HG03575 (cell line): Measurements from ENCODE around the gene NFIA.

ENCODE experiments used
- ATAC-seq: cut with Tn5 transposase; IDR thresholded peaks from one replicate; pipeline ENCODE4 v1.9.1; 2021; ENCODE audit not compliant: unreplicated experiment, insufficient number of reproducible peaks, low FRiP score; ENCODE audit errors: extremely low read depth

The NFIA gene

DNA sequence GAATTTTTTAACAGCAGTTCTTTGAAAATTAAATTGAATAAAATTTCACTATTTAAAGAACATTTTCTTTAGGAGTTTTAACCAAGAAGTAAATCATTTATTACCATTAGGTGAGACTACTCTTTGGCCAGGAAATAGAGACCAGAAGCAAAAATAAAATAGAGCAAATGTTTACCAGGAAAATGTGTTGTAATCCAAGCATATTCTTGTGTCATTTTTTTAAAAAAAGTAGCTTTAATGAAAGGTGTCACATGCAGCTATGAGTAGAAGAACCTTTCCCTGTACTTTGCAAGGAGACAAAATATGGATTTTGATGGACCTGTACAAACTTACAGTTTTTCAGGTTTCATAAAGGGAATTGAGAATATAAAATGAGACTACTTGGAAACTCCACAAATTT lies 140.8 kb downstream of the NFIA start:
- ATAC-seq, result no peak

- ATAC-seq, result no peak
Observed at GRCh38 chr1:61224609-61225008, 142.2 kb downstream of the NFIA start.

DNA sequence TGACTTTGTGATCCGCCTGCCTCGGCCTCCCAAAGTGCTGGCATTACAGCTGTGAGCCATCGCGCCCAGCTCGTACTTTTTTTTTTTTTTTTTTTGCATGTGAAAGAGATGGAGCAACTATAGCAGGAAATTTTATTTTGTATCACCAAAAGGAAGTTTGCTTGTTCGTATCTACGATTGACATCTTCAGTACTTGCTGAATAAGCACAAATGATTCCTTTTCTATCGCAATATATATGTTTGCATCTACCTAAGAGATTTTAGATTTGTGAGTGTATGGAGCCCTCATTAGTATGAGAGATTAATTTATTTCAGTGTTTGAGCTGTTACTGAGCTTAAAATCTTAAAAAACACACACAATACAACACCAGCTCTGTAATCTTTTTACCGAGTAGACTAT lies 143.1 kb downstream of the NFIA start:
- ATAC-seq, result no peak

DNA sequence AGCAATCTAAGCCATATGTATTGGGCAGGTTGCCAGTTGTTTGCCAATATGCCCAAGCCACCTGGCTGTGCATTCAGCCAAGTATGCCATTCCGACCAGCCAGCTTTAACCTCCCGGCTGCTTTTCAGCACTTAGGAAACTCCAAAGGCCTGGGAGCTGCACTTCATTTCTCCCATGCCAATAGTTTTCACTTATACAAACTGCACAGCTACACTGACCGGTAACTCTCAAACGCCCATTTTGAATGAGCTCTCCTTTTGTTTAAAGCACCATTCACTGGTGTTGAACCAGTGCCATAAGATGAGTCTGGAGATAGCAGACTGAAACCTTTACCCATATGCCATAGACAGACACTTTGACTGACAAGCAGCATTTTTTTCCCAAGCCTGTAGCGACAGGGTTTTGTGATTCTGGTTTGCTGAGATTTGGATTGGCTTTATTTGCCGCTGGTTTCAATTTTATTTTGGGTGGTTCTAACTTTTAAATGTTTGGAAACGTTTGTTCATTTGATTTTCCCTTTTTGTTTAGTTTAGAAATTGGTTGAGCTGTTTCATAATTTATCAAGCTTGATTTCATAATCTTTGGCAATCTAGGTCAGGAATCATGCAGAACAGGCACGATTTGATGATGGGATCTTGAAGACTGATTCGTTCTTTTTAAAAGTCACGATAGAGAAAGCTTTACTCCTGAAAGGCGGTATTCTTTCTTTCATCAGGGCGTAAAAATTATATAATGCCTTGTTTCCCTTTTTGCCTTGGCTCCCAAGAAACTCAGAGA lies 144.6 kb downstream of the NFIA start:
- ATAC-seq, result no peak

GRCh38 chr1:61227857-61228550 lies 145.6 kb downstream of the NFIA start:
- ATAC-seq, result no peak

GRCh38 chr1:61230523-61230922 lies 148.2 kb downstream of the NFIA start:
- no peak for ATAC-seq

DNA sequence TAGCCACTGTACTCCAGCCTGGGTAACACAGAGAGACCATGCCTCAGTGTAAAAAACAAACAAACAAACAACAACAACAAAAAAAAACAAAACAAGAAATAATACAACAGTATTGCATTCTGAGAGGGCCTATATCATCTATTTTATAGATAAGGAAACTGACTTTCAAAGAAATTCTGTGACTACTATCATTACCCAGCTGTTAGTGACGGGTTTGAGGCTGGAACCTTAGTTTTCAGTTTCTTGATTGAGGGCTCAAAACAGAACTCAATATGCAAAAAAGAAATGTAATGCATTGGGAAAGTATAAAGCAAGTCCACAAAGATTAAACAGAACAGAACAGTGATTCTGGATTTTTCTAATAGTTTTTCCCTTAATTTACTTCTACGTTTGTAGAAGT lies 149.4 kb downstream of the NFIA start:
- ATAC-seq, result no peak

DNA sequence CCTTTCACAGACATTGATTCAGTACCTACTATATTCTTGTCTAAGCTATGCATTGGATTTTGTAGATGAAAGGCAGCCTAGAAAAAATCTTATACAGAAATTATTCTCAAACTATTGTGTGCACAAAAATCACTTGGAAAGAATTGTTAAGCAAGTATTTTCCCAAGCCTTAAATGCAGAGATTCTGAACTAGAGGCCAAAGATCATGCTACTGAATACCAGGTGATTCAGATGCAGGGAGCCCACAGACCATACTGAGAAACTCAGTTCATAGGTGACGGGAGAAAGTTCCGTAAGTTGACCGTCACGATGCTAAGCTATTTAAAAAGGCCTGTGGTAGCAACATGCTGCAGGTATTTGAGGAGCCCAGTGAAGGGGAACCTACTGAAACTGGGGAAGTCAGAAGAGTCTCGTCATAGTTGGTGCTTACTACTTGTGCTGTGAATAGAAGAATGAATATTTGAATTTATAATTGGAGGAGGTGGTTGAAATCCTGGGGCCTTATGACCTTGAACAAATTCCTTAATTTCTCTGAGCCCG lies 150.8 kb downstream of the NFIA start:
- no peak for ATAC-seq

DNA sequence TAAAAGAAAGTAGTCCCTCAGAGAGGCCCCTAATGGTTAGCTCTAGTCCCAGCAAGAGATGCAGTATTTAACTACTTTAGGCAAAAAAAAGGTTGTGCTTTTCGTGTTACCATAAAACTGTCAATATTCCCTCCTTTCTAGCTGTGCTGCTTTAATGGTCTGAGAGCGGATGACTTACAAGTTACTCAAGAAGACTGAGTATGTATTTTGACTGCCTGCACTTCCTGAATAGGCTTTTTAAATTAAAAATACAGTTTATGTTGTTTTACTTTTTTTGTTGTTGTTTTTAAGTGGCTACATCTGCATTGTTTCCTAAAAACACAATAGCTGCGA lies 152.2 kb downstream of the NFIA start:
- no peak for ATAC-seq

DNA sequence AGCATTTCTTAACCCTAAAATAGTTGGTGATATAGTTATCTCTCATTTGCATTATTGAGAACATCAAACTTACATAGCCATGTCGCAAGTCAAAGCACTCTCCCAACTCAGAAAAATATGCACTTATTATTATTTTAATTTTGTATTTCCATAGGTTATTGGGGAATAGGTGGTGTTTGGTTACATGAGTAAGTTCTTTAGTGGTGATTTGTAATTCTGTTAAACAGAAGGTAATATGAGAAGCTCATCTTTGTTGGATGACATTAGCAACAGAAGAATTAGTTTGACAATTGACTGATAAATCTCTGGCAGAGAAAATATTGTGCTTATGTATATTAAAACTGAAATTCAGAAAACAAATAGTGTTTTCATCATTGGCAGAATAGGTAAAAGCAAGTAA lies 154.8 kb downstream of the NFIA start:
- ATAC-seq, result no peak

GRCh38 chr1:61237659-61238358 lies 155.4 kb downstream of the NFIA start:
- ATAC-seq, result no peak

DNA sequence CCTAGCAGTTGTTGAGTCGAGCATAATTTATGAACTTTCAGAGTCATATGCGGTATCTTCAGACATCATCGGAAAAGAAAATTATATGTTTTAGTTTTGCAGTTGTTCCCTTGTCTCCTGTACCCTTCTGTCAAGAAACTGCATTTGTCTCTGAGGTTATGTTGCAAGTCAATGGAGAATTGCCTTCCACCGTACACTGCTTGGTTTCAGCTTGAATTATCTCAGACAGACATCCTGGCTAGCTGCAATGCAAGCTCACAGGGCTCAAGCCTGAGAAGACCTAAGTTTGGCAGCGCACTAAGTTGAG lies 156.0 kb downstream of the NFIA start:
- no peak for ATAC-seq

DNA sequence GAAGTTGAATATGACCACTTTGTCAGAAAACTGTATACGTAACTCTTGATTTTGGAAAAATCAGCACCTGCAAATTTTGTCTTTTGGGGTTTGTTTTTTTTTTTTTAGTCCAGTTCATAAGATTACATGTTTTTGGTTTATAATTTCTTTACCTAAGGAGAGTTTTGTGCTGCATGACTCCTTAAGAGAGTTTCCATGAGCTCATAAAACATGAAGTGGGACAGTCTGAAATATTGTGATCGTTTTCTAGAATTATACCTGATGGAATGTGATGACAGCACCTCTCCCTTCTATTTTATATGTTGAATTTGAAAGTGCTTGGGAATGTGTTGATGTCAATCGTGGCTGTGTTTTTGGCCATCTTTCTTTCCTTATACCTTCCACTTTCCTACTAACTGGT lies 158.5 kb downstream of the NFIA start:
- no peak for ATAC-seq

- no peak for ATAC-seq
Observed at GRCh38 chr1:61241411-61241838, 159.1 kb downstream of the NFIA start.

DNA sequence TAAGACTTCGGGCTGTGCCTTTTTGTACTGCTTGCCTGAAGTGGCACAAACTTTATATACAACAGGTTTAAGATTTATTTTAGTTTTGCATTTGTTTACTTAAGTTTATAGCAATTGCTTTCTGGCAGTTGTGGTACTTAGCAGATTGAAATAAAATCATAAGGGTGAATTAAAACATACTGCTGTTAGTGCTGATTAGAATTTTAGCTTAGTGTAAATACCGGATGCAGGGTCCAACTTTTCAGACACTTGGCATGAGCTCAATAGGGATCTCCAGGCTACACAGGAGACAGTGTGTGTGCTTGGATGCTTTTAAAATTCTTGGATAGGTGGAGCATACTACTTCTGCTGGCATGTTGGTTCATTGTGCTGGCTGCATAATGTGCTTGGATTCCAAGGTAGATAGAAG lies 159.6 kb downstream of the NFIA start:
- no peak for ATAC-seq

DNA sequence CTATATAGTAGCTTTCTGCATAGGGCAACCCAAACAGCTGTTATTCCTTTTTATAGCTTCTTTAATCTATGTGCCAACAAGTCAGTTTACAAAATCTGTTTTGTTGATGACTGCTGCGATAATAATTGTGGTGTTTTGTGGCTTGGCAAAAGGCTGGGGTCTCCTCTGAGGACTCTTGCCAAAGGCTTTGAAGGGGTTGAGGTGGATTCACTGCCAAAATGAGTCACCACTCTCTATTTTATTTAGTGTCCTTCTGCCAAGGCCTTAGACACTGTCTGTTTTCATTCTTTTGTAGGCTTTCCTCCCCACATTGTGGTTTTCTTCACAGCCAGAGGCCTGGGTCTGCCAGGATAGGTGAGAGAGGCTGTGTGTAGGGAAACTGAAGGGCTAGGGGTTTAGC lies 161.8 kb downstream of the NFIA start:
- no peak for ATAC-seq

DNA sequence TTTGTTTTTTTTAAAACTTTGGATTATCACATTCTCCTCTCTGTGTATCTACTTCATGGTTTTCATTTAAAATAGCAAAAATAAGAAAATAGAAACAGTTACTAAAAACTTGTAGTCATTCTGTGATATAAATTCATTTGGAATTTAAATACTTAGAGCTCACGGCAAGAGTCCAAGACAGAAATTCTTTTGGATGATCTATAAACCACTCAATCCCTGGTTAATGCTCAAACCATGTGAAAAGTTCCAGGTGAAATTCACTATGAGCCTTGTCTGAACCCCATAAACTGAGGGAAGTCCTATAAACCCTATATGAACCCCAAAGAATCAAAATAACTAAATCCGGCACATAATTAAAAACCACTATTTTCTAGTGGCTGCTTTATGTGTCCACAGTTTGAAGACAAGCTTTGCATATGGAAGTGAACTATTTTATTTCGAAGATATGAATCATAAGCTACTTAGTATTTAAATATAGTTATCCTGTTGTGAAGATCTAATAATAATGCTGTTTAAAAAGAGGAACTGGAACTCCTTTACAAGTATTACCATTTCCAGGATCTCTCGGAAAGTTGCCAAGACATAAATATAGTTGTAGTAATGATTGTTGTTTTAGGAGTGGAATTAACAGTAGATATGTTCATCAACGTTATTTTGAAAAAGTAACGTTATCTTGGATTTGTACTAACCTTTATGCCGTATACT lies 163.5 kb downstream of the NFIA start:
- no peak for ATAC-seq

DNA sequence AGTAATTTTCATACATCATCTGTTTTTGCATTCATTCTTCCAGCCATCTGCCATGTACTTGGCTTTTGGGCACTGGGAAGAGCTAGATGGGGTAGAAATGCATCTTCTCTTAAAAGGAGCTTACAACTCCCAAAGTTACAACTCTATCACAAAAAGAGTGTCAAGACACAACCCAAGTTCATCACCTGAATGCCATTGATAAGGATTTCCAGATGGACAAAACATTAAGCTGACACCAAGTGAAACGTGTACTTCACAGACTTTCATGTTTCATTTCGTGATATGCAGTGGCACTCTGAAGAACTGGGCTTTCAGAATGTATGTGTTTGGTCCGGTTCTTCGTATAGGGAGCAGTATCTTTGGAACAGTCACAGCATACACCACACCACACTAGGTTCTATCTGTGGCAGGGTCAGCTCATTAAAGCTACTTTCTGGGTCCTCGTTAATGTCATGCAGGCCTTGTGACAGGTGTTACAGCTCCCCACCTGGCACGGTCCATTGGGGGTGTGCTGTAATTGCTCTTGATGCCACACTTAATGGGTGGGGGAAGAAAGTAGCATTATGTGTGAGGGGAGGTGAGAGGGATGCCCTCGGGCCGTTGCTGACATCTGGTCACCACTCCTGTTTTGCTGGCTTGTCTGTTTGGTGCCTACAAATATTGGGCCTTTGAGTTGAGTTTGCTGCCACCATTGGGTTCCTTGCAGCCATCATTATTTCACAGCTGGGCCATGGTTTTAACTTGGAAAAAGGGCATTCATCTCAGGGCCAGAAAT lies 164.9 kb downstream of the NFIA start:
- ATAC-seq, result no peak
